GM12865 (cell line): ENCODE measurements around the gene LSM2.

ENCODE experiments used
- DNase-seq: peaks from one replicate; pipeline ENCODE4 v3.0.0; 2010; ENCODE audit warnings: low read depth
- H3K4me3 ChIP-seq: 2 replicates; pipeline ENCODE4 v1.5.1; 2011; ENCODE audit warnings: mild to moderate bottlenecking, low read depth, low read length, control low read depth
- CTCF ChIP-seq: IDR thresholded peaks from 2 replicates; pipeline ENCODE4 v1.5.1; 2011; ENCODE audit warnings: low read length, control low read depth, low read depth, inconsistent platforms; ENCODE audit not compliant: insufficient read depth; ENCODE audit errors: missing control alignments

Gene LSM2

GRCh38 chr6:31781244-31782125 lies 25.3 kb downstream of the LSM2 start:
- no peak for TF ChIP-seq CTCF
- no peak overlapping the region for H3K4me3 ChIP-seq
- DNase-seq: no peak

- no peak for DNase-seq
- H3K4me3 ChIP-seq: no peak overlapping the region
Measured at GRCh38 chr6:31780507-31781243, 26.1 kb downstream of the LSM2 start.

GRCh38 chr6:31779908-31780307 lies 26.9 kb downstream of the LSM2 start:
- TF ChIP-seq CTCF: no peak
- no peak for DNase-seq
- H3K4me3 ChIP-seq: no peak overlapping the region

More at GRCh38 chr6:31780507-31781243, 26.1 kb downstream of the LSM2 start:
- no peak for TF ChIP-seq CTCF

- TF ChIP-seq CTCF: no peak
- no peak for DNase-seq
- H3K4me3 ChIP-seq: no peak overlapping the region
Measured at GRCh38 chr6:31778999-31779885, 27.5 kb downstream of the LSM2 start.

- no peak overlapping the region for H3K4me3 ChIP-seq
- DNase-seq: no peak
Measured at GRCh38 chr6:31778193-31778592, 28.6 kb downstream of the LSM2 start.

More at GRCh38 chr6:31778193-31778592, 28.6 kb downstream of the LSM2 start:
- TF ChIP-seq CTCF: no peak
